GM08714 (cell line): ENCODE results near the gene ADIPOR1.
"Not testable (repeated sequence)": the region's sequence is repeated elsewhere in the genome, so short reads cannot be mapped to it uniquely, and the experiment has no call there.

Source experiments
- H3K4me3 ChIP-seq: fragments of 200-500 bp; sonication (Bioruptor generic); 2 replicates; pipeline ENCODE4 v1.5.1; 2014; ENCODE audit warnings: mild to moderate bottlenecking, low read length, inconsistent platforms
- ZNF274 ChIP-seq: IDR thresholded peaks from 2 replicates; pipeline ENCODE4 v1.6.1; 2012; ENCODE audit warnings: mild to moderate bottlenecking, low read depth, low read length

ADIPOR1 gene

DNA sequence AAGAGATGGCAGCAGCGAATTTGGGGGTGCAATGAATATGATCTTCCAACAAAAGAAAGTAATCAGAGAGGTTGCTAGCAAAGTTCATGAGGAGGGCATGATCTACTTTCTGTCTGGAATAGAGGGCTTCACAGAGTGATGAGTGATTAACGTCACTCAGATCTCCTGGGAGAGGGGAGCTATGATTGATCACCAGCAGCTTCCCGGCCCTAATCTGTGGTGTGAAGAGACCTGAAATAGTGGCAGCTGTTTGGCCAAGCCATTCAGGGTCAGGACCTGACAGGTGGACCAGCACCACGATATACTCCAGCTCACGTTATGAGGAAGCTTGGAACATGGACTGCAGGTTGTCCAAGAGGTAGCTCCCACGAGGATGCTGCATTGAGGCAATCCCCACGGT is 29.1 kb upstream of the ADIPOR1 start:
- no peak for TF ChIP-seq ZNF274
- H3K4me3 ChIP-seq, result no peak overlapping the region

GRCh38 chr1:202986120-202986519 is 28.0 kb upstream of the ADIPOR1 start:
- H3K4me3 ChIP-seq, result not testable (repeated sequence)

GRCh38 chr1:202982715-202983430 is 24.8 kb upstream of the ADIPOR1 start:
- TF ChIP-seq ZNF274, result no peak
- no peak overlapping the region for H3K4me3 ChIP-seq

GRCh38 chr1:202981939-202982338 is 23.8 kb upstream of the ADIPOR1 start:
- no peak overlapping the region for H3K4me3 ChIP-seq
- TF ChIP-seq ZNF274, result no peak

GRCh38 chr1:202979459-202979858 is 21.3 kb upstream of the ADIPOR1 start:
- H3K4me3 ChIP-seq, result no peak overlapping the region
- TF ChIP-seq ZNF274, result no peak

GRCh38 chr1:202976633-202977032 is 18.5 kb upstream of the ADIPOR1 start:
- no peak for TF ChIP-seq ZNF274
- H3K4me3 ChIP-seq, result no peak overlapping the region

DNA sequence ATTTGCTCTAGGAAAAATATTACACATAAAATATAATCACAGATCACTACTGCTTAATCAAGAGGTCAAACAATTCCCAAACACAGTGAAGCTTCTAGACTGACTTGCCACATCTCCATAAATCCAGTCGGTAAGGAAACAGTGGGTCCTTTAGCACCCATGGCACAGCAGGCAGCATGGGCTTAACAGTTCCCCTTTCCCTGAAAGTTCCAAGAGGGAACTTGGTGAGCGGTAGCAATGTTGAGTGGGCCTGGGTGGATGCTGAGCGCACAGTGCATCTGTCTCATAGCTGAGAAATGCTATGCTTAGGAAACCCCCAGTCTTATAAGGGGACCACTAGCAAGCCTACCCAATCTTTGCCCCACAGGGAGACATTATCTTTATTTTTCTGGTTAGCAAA is 16.7 kb upstream of the ADIPOR1 start:
- no peak for TF ChIP-seq ZNF274
- H3K4me3 ChIP-seq, result no peak overlapping the region

GRCh38 chr1:202972046-202972445 is 13.9 kb upstream of the ADIPOR1 start:
- H3K4me3 ChIP-seq, result no peak overlapping the region
- no peak for TF ChIP-seq ZNF274

DNA sequence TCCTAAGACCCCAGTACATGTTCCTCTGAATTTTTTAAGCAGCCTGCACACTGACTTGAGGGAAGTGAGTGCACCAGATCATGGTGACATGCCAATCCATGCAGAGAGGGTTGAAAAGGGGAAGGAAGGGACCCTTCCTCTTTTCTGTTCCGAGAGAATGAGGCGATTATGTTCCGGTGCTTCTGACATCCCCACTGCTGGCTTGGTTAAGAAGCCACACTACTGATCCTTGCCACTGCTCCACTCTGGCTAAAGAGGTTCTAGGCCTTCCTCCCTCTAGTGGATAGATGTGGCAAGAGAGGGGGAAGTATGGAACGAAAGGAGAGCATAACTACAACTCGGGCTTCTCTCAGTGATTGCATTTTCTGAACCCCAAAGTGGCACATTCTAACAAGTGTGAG is 10.8 kb upstream of the ADIPOR1 start:
- no peak overlapping the region for H3K4me3 ChIP-seq
- TF ChIP-seq ZNF274, result no peak

DNA sequence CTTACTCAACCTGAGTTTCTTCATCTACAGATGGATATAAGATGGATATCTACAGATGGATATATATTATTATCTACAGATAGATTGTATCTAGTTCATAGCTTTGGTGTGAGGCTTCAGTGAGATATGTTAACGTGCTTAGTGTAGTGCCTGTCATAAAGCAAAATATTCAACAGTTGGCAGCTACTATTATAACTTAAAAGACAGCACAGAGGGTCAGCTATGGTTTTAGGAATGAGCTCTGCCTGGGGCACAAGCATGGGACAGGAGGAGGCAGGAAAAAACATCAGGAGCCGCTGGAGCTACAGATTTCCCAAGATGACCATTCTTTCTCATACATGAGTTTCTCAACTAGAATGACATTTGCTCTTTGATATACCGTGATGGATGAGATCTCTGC is 10.2 kb upstream of the ADIPOR1 start:
- no peak for TF ChIP-seq ZNF274
- H3K4me3 ChIP-seq, result no peak overlapping the region; the same call in 1 of the 2 replicates

- TF ChIP-seq ZNF274, result no peak
- peak overlapping the region; percentile 65 for H3K4me3 ChIP-seq
Measured at GRCh38 chr1:202967684-202968281, 9.7 kb upstream of the ADIPOR1 start.

DNA sequence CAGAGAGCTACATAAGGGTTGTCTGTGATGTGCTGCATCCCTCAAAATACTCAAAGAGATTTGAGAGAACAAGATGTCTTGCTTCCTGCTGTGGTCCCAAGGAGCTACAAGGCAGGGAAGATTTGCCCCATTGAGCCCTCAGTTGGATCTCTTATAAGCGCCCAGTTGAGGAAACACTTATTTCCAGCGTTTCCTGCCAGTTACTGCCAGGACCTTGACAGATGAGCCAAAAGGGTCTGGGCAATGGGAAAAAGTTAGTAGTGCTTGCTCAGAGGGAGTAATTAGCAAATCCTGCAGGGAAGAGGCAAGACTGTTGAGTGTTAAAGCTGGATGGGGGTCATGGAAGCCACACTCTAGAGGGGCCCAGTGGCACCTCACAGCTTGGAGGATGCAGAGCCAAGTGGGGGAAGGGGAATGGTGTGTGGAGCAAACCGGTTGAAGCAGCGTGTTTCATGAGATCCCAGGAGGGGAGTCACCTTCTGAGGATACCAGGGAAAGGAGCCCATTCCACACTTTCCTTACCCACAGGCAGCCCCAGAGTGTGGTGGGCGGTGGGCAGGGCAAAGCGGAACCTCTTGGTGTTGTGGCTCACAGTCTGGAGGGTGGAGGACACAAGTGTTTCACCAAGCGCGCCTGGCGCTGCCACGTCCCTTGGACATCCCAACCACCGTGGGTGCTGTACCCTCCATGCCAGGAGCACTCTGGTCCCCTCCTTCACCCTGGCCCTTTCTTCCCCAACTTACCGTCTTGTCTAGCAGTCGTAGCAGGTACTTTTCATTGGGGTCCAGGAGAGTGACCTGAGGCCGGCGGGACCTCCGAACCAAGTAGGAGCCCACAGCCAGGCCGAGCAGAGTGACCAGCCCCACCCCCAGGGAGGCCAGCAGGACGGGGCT is 8.1 kb upstream of the ADIPOR1 start:
- TF ChIP-seq ZNF274, result no peak
- H3K4me3 ChIP-seq, result peak overlapping the region; percentile 83

GRCh38 chr1:202965422-202965821 is 7.3 kb upstream of the ADIPOR1 start:
- no peak for TF ChIP-seq ZNF274
- no peak overlapping the region for H3K4me3 ChIP-seq

DNA sequence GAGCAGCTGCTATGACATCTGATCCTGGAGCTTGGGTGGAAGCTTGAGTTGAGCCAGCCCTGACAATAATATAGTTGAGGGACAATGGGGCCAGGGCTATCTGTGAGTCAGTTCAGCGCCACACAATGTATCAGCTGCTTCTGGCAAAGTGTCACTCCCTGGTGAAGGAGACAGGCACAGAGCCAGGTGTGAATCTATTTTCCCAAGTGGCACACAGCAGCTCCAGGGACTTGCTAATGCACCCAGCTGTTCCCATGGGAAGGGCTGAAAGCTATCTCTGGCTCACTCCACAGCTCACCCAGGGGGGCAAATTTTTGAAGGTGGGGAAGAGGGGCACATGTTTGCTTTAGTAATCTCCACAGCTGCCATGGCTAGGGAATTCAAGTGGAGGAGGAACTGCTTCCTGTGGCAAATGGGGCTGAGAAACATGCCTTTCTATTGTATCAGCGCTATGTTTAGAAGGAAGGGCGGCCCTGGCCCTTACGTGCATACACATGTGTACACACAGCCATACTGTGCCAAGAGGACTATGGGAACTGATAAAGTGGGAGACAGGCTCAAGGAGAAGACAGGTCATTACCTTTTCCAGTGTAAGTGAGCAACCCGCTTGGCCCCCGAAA is 6.8 kb upstream of the ADIPOR1 start:
- no peak for TF ChIP-seq ZNF274
- H3K4me3 ChIP-seq, result no peak overlapping the region
